GM12872 (cell line): ENCODE measurements around the gene MYNN.

Experiments used
- CTCF ChIP-seq: IDR thresholded peaks from 3 replicates; pipeline ENCODE4 v1.5.1; 2011; ENCODE audit warnings: low read depth, mild to moderate bottlenecking, low read length, moderate library complexity; ENCODE audit not compliant: insufficient read depth

Gene MYNN

GRCh38 chr3:169787120-169787519 is 13.9 kb downstream of the MYNN start:
- no peak for TF ChIP-seq CTCF

GRCh38 chr3:169787791-169788190 is 14.6 kb downstream of the MYNN start:
- no peak for TF ChIP-seq CTCF

GRCh38 chr3:169790219-169790618 is 17.0 kb downstream of the MYNN start:
- no peak for TF ChIP-seq CTCF

- TF ChIP-seq CTCF, result no peak
Observed at GRCh38 chr3:169790687-169791429, 17.7 kb downstream of the MYNN start.

GRCh38 chr3:169792359-169792758 is 19.2 kb downstream of the MYNN start:
- TF ChIP-seq CTCF, result no peak

GRCh38 chr3:169804681-169805080 is 31.5 kb downstream of the MYNN start:
- no peak for TF ChIP-seq CTCF

- TF ChIP-seq CTCF, result no peak
Observed at GRCh38 chr3:169809230-169809795, 36.1 kb downstream of the MYNN start.
